HEK293 (cell line): ENCODE measurements around the gene HACD3.

Experiments used
- GLIS2 ChIP-seq: fragments of 450-650 bp; formaldehyde crosslinking; IDR thresholded peaks from 2 replicates; pipeline ENCODE4 v1.5.1; 2016; ENCODE audit warnings: missing biosample characterization, missing genetic modification characterization
- KLF17 ChIP-seq: fragments of 450-650 bp; formaldehyde crosslinking; IDR thresholded peaks from 2 replicates; pipeline ENCODE4 v1.5.1; 2016; ENCODE audit warnings: missing biosample characterization, missing genetic modification characterization
- KLF7 ChIP-seq: fragments of 450-650 bp; formaldehyde crosslinking; IDR thresholded peaks from 2 replicates; pipeline ENCODE4 v1.5.1; 2016; ENCODE audit warnings: missing biosample characterization, missing genetic modification characterization, borderline replicate concordance
- MYNN ChIP-seq: fragments of 450-650 bp; formaldehyde crosslinking; IDR thresholded peaks from 2 replicates; pipeline ENCODE4 v1.5.1; 2016; ENCODE audit warnings: missing biosample characterization, missing genetic modification characterization, borderline replicate concordance
- SP3 ChIP-seq: fragments of 450-650 bp; formaldehyde crosslinking; IDR thresholded peaks from 2 replicates; pipeline ENCODE4 v1.5.1; 2016; ENCODE audit warnings: missing biosample characterization, missing genetic modification characterization
- YY1 ChIP-seq: fragments of 450-650 bp; formaldehyde crosslinking; IDR thresholded peaks from 2 replicates; pipeline ENCODE4 v1.5.1; 2018; ENCODE audit warnings: missing biosample characterization, missing genetic modification characterization
- ZBTB1 ChIP-seq: fragments of 450-650 bp; formaldehyde crosslinking; IDR thresholded peaks from 2 replicates; pipeline ENCODE4 v1.5.1; 2016; ENCODE audit warnings: missing biosample characterization, missing genetic modification characterization
- ZFHX2 ChIP-seq: fragments of 450-650 bp; formaldehyde crosslinking; conservative IDR thresholded peaks from 2 replicates; pipeline ENCODE4 v1.5.1; 2016; ENCODE audit warnings: missing biosample characterization, missing genetic modification characterization
- ZNF121 ChIP-seq: fragments of 450-650 bp; formaldehyde crosslinking; IDR thresholded peaks from 2 replicates; pipeline ENCODE4 v1.5.1; 2016; ENCODE audit warnings: missing biosample characterization, missing genetic modification characterization
- ZNF138 ChIP-seq: fragments of 450-650 bp; formaldehyde crosslinking; IDR thresholded peaks from 2 replicates; pipeline ENCODE4 v1.5.1; 2016; ENCODE audit warnings: missing biosample characterization, missing genetic modification characterization, borderline replicate concordance
- ZNF169 ChIP-seq: fragments of 450-650 bp; formaldehyde crosslinking; IDR thresholded peaks from 2 replicates; pipeline ENCODE4 v1.5.1; 2016; ENCODE audit warnings: missing biosample characterization, missing genetic modification characterization
- ZNF23 ChIP-seq: fragments of 450-650 bp; formaldehyde crosslinking; IDR thresholded peaks from 2 replicates; pipeline ENCODE4 v1.5.1; 2016; ENCODE audit warnings: missing biosample characterization, missing genetic modification characterization, borderline replicate concordance
- ZNF302 ChIP-seq: fragments of 450-650 bp; formaldehyde crosslinking; IDR thresholded peaks from 2 replicates; pipeline ENCODE4 v1.5.1; 2016; ENCODE audit warnings: missing biosample characterization, missing genetic modification characterization, low read depth
- ZNF335 ChIP-seq: fragments of 450-650 bp; formaldehyde crosslinking; conservative IDR thresholded peaks from 2 replicates; pipeline ENCODE4 v1.5.1; 2016; ENCODE audit warnings: missing biosample characterization, missing genetic modification characterization
- ZNF394 ChIP-seq: fragments of 450-650 bp; formaldehyde crosslinking; IDR thresholded peaks from 2 replicates; pipeline ENCODE4 v1.5.1; 2016; ENCODE audit warnings: missing biosample characterization, missing genetic modification characterization, mild to moderate bottlenecking, moderate library complexity, borderline replicate concordance
- ZNF398 ChIP-seq: fragments of 450-650 bp; formaldehyde crosslinking; IDR thresholded peaks from 2 replicates; pipeline ENCODE4 v1.5.1; 2017; ENCODE audit warnings: missing biosample characterization, missing genetic modification characterization
- ZNF426 ChIP-seq: fragments of 450-650 bp; formaldehyde crosslinking; IDR thresholded peaks from 2 replicates; pipeline ENCODE4 v1.5.1; 2017; ENCODE audit warnings: missing biosample characterization, missing genetic modification characterization, mild to moderate bottlenecking, inconsistent platforms, moderate library complexity
- ZNF48 ChIP-seq: fragments of 450-650 bp; formaldehyde crosslinking; IDR thresholded peaks from 2 replicates; pipeline ENCODE4 v1.5.1; 2016; ENCODE audit warnings: missing biosample characterization, missing genetic modification characterization
- ZNF513 ChIP-seq: fragments of 450-650 bp; IDR thresholded peaks from 2 replicates; pipeline ENCODE4 v1.5.1; 2018; ENCODE audit warnings: missing biosample characterization, missing genetic modification characterization
- ZNF561 ChIP-seq: fragments of 450-650 bp; IDR thresholded peaks from 2 replicates; pipeline ENCODE4 v1.5.1; 2018; ENCODE audit warnings: missing biosample characterization, missing genetic modification characterization, borderline replicate concordance
- ZNF624 ChIP-seq: fragments of 450-650 bp; formaldehyde crosslinking; IDR thresholded peaks from 2 replicates; pipeline ENCODE4 v1.5.1; 2017; ENCODE audit warnings: missing biosample characterization, missing genetic modification characterization
- ZNF626 ChIP-seq: fragments of 450-650 bp; sonication (Bioruptor Pico); formaldehyde crosslinking; IDR thresholded peaks from 2 replicates; pipeline ENCODE4 v1.5.1; 2018; ENCODE audit warnings: missing biosample characterization, missing genetic modification characterization, inconsistent platforms
- ZNF654 ChIP-seq: fragments of 450-650 bp; formaldehyde crosslinking; IDR thresholded peaks from 2 replicates; pipeline ENCODE4 v1.5.1; 2016; ENCODE audit warnings: low read depth, missing biosample characterization, missing genetic modification characterization
- ZNF660 ChIP-seq: fragments of 450-650 bp; IDR thresholded peaks from 2 replicates; pipeline ENCODE4 v1.5.1; 2018; ENCODE audit warnings: missing biosample characterization, mild to moderate bottlenecking, missing genetic modification characterization
- ZNF768 ChIP-seq: fragments of 450-650 bp; formaldehyde crosslinking; IDR thresholded peaks from 2 replicates; pipeline ENCODE4 v1.5.1; 2018; ENCODE audit warnings: missing biosample characterization, mild to moderate bottlenecking, missing genetic modification characterization
- ZNF830 ChIP-seq: fragments of 450-650 bp; IDR thresholded peaks from 2 replicates; pipeline ENCODE4 v1.5.0; 2018; ENCODE audit warnings: missing biosample characterization, missing genetic modification characterization, low read depth, mild to moderate bottlenecking, moderate library complexity
- ZNF843 ChIP-seq: fragments of 450-650 bp; formaldehyde crosslinking; IDR thresholded peaks from 2 replicates; pipeline ENCODE4 v1.5.1; 2016; ENCODE audit warnings: missing biosample characterization, missing genetic modification characterization
- ZSCAN23 ChIP-seq: fragments of 450-650 bp; formaldehyde crosslinking; IDR thresholded peaks from 2 replicates; pipeline ENCODE4 v1.5.1; 2016; ENCODE audit warnings: missing biosample characterization, missing genetic modification characterization
- ZSCAN30 ChIP-seq: fragments of 450-650 bp; IDR thresholded peaks from 2 replicates; pipeline ENCODE4 v1.5.1; 2018; ENCODE audit warnings: missing biosample characterization, mild to moderate bottlenecking, missing genetic modification characterization, moderate library complexity
- TF ChIP-seq, protein P1 (sequence below): fragments of 450-650 bp; formaldehyde crosslinking; IDR thresholded peaks from 2 replicates; pipeline ENCODE4 v1.5.0; 2017; ENCODE audit warnings: missing biosample characterization, missing genetic modification characterization, borderline replicate concordance
- TF ChIP-seq, protein P2 (sequence below): fragments of 450-650 bp; IDR thresholded peaks from 2 replicates; pipeline ENCODE4 v1.5.1; 2018; ENCODE audit warnings: missing biosample characterization, mild to moderate bottlenecking, missing genetic modification characterization

HACD3 gene

DNA sequence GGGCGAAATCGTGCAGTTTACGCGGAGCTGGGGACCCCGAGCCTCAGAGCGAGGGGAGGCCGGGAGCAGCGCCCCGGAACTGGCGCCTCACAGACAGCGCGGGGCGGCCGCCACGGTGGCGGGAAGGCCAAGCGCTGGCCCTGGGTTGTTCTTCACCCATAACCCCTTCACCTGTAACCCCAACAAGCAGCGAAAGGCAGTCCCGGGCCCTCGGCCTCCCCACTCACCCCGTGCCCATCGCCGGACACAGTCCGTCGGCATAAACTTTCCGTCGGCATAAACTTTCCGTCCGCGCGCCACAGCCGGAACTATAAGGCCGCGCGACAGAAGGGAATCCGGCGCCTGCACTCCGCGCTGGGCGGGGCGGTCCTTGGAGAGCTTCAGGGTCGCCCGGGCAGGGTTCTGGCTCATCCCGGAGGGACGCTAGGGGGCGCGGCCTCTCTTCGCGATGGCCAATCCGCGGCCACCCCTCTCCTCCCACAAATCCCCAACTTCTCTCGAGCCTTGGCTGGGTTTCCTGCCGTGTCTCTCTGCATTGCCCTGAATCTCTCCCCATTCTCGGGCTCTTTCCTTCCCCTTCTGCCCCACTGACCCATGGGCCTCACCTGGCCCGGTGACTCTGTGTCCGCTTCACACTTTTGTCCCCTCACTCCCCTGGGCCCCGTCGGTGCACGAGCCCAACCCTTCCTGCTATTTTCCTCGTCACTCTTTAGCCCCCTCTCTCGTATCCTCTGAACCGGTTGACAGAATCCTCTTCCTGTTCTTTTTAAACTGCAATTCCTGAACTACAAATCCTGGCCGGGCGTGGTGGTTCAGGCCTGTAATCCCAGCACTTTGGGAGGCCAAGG, 80.8 kb downstream of the HACD3 start, which contains the start of gene INTS14 (continued):
- TF ChIP-seq, protein P1, sequence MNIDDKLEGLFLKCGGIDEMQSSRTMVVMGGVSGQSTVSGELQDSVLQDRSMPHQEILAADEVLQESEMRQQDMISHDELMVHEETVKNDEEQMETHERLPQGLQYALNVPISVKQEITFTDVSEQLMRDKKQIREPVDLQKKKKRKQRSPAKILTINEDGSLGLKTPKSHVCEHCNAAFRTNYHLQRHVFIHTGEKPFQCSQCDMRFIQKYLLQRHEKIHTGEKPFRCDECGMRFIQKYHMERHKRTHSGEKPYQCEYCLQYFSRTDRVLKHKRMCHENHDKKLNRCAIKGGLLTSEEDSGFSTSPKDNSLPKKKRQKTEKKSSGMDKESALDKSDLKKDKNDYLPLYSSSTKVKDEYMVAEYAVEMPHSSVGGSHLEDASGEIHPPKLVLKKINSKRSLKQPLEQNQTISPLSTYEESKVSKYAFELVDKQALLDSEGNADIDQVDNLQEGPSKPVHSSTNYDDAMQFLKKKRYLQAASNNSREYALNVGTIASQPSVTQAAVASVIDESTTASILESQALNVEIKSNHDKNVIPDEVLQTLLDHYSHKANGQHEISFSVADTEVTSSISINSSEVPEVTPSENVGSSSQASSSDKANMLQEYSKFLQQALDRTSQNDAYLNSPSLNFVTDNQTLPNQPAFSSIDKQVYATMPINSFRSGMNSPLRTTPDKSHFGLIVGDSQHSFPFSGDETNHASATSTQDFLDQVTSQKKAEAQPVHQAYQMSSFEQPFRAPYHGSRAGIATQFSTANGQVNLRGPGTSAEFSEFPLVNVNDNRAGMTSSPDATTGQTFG (tag by site-specific recombination): peak; percentile 79; the same call in 1 of the 2 replicates
- TF ChIP-seq SP3: peak; percentile 98
- TF ChIP-seq ZNF626 (tag by site-specific recombination): no peak
- peak; percentile 84 for TF ChIP-seq MYNN (tag by site-specific recombination)
- peak; percentile 94; the same call in 1 of the 2 replicates for TF ChIP-seq KLF7 (tag by site-specific recombination)
- 0 out of 2 replicates have a peak, but pooled peaks have one; percentile 48 for TF ChIP-seq ZNF23 (tag by site-specific recombination)
- TF ChIP-seq ZNF169 (tag by site-specific recombination): no peak; the same call in 1 of the 2 replicates
- TF ChIP-seq ZNF513 (tag by site-specific recombination): peak; percentile 38
- peak; percentile 90 for TF ChIP-seq ZNF335
- no peak for TF ChIP-seq ZNF830 (tag by site-specific recombination)
- peak; percentile 99 for TF ChIP-seq ZNF561 (tag by site-specific recombination)
- TF ChIP-seq ZNF654 (tag by site-specific recombination): peak; percentile 77
- no peak for TF ChIP-seq ZNF426 (tag by site-specific recombination)
- peak; percentile 57; the same call in 1 of the 2 replicates for TF ChIP-seq ZNF768 (tag by site-specific recombination)
- no peak for TF ChIP-seq ZNF48 (tag by site-specific recombination)
- 0 out of 2 replicates have a peak, but pooled peaks have one; percentile 72 for TF ChIP-seq ZNF624 (tag by site-specific recombination)
- peak; percentile 95 for TF ChIP-seq ZBTB1 (tag by site-specific recombination)
- TF ChIP-seq KLF17 (tag by site-specific recombination): peak; percentile 99
- TF ChIP-seq YY1 (tag by site-specific recombination): peak; percentile 91
- TF ChIP-seq ZFHX2 (tag by site-specific recombination): peak; percentile 51
- peak; percentile 92 for TF ChIP-seq ZNF843 (tag by site-specific recombination)
- TF ChIP-seq ZSCAN23 (tag by site-specific recombination): peak; percentile 99
- peak; percentile 100 for TF ChIP-seq ZSCAN30 (tag by site-specific recombination)
- TF ChIP-seq ZNF302 (tag by site-specific recombination): peak; percentile 48; the same call in 1 of the 2 replicates
- TF ChIP-seq GLIS2 (tag by site-specific recombination): peak; percentile 72
- peak; percentile 100 for TF ChIP-seq ZNF660 (tag by site-specific recombination)
- TF ChIP-seq ZNF394 (tag by site-specific recombination): peak; percentile 93
- TF ChIP-seq ZNF138 (tag by site-specific recombination): 0 out of 2 replicates have a peak, but pooled peaks have one; percentile 58
- TF ChIP-seq, protein P2, sequence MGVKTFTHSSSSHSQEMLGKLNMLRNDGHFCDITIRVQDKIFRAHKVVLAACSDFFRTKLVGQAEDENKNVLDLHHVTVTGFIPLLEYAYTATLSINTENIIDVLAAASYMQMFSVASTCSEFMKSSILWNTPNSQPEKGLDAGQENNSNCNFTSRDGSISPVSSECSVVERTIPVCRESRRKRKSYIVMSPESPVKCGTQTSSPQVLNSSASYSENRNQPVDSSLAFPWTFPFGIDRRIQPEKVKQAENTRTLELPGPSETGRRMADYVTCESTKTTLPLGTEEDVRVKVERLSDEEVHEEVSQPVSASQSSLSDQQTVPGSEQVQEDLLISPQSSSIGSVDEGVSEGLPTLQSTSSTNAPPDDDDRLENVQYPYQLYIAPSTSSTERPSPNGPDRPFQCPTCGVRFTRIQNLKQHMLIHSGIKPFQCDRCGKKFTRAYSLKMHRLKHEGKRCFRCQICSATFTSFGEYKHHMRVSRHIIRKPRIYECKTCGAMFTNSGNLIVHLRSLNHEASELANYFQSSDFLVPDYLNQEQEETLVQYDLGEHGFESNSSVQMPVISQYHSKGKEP (tag by site-specific recombination): peak; percentile 80
- peak; percentile 47; the same call in 1 of the 2 replicates for TF ChIP-seq ZNF398 (tag by site-specific recombination)
- TF ChIP-seq ZNF121 (tag by site-specific recombination): peak; percentile 83; the same call in 1 of the 2 replicates
